ENCODE data around the gene CDH4.

- TF ChIP-seq CTCF (IDR thresholded peaks at IDR 0.05; ENCODE audit: extremely low read depth in 1 of 2, insufficient read depth in 1 of 2, low read depth in 1 of 2, low read length in 2 of 2) (no peak), JUN (IDR thresholded peaks at IDR 0.05; ENCODE audit: borderline replicate concordance, insufficient read depth, insufficient read length, low read depth) (no peak), POLR2AphosphoS5 (IDR thresholded peaks at IDR 0.05; ENCODE audit: insufficient read depth, low read depth, low read length) (no peak), EZH2 (IDR thresholded peaks at IDR 0.05; ENCODE audit: borderline replicate concordance, low read depth, low read length, severe bottlenecking) (no peak), POLR2A (IDR thresholded peaks at IDR 0.05; ENCODE audit: low read depth, low read length) (no peak)
Observed at GRCh38 chr20:61328911-61329558, 77.0 kb downstream of the CDH4 start.

Measured in endothelial cell of umbilical vein (primary cell).